Superior temporal gyrus (tissue), 1 donor: ENCODE data around the gene CECR2.
"Not testable (repeated sequence)": the region's sequence is repeated elsewhere in the genome, so short reads cannot be mapped to it uniquely, and the experiment has no call there.

Experiments used
- DNase-seq: peaks from one replicate; pipeline ENCODE4 v3.0.0-alpha.2; 2016; ENCODE audit errors: extremely low spot score

The CECR2 gene

DNA sequence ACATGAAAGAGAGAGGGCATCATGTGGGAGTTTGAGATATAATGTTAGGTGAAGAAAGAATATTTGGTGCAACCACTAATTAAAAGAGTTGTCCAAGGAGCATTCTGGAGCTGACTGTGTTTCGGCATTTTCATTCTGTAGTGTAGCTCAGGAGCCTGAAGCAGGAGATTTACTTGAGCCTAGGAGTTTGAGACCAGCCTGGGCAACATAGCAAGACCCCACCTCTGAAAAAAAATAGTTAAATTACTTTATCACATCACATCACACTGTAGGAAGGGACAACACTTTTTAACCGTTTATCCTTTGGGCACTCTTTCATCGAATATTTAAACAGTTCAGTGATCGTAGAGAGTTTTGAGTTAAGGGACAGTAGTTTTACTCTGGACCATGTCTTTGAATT lies 143.7 kb downstream of the CECR2 start:
- no peak for DNase-seq

DNA sequence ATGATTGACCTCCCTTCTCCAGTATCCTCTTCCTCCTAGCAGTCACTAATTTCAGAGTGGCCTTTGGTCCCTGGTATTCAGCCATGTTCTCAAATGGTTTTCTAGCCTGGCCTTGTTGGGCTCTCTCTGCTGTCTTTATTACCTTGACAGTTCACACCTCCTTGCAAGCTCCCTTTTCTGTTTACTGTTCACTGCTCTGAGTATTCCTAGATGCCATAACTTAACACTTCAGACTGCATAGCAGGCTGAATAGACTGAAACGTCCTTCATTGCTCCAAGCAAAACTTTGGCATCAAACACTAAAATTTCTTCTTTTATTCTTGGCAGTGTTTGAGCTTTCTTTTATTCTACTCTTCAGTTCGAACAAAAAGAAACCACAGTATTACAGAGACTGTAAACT lies 144.4 kb downstream of the CECR2 start:
- no peak for DNase-seq

DNA sequence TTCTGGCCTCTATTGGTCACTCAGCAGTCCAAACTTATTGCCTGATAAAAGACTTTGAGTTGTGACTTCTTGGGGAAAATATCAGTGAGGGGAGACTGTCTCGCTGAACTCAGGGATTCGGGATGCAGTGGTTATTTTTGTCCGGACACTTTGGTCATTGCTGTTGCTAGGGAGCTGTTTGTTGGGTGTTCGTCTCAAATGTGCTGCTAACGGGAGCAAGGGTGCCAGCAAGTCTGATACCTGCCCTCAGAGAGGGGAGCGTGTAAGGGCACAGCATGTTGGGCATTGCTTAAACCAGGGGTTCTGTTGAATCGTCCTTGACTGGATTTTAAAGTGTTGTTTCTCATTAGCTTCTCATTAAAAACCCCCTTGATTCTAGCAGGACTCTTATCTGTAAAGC lies 144.8 kb downstream of the CECR2 start:
- no peak for DNase-seq

DNA sequence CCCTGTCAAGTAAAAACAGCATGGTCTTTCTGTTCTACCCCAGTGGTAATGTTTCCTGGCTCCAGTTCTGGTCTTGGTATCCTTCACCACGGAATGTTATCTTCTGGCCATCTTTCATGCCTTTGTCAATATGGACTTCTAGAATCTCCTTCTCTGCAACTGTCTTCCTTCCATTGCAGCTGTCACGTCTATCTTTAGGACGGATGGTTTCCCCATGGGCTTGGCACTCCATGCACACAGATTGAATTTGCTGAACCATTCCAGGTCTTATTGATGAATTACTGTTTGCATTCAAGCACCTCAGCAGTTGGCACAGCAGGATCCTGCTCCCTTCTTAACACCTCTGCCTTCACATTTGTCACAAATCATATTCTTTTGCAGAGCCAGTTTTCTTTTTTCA lies 149.1 kb downstream of the CECR2 start:
- DNase-seq: no peak

DNA sequence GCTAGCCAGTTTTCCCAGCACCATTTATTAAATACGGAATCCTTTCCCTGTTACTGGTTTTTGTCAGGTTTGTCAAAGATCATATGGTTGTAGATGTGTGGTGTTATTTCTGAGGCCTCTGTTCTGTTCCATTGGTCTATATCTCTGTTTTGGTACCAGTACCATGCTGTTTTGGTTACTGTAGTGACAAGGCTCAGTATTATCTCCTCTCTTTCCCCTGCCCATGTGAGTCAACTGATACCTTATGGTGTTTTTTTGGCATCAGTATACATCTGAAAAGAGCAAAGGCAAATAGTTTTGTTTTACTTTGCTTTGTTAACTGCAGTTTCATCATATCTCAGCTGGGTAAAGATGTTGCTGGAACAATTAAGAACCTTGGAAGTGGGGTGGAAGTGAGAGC lies 152.7 kb downstream of the CECR2 start:
- not testable (repeated sequence) for DNase-seq

- DNase-seq: no peak
Measured at GRCh38 chr22:17523925-17524324, 154.7 kb downstream of the CECR2 start.

DNA sequence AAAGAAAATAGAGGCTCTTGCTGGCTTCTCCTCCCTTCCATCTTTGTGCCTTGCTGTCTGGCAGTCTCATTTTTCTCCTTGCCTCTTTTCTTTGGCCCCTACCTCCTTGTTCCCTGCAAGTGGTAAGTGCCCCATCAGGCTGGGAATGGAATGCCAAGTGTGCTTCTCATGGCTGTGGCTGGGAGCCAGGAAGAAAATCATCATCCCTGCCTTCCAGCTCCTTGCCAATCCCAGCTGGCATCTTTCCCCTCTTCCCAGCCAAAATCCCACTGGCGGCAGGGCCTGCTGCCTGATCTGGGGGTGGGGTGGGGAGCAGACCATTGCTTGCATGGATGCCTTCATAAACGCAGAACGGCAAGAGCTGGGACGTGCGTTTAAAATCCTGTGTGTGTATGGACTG lies 167.0 kb downstream of the CECR2 start:
- DNase-seq: peak; percentile 58

DNA sequence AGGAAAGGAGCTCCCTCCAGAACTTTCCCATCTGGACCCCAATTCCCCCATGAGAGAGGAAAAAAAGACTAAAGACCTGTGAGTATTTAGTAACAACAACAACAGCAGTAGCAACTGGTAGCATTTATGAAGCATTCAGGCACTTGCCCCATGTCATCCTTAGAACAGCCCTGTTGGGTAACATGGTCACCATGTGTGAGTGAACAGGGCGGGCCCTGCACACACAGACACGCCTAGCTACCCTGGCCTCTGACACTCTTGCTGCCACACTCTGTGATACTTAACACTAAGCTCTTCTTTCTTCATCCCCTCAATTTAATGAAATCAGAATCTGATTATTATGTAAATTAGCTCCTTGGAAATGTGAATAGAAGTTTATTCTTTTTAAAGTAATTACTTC lies 167.9 kb downstream of the CECR2 start:
- DNase-seq: no peak

- DNase-seq: no peak
Measured at GRCh38 chr22:17540481-17540880, 171.2 kb downstream of the CECR2 start.

DNA sequence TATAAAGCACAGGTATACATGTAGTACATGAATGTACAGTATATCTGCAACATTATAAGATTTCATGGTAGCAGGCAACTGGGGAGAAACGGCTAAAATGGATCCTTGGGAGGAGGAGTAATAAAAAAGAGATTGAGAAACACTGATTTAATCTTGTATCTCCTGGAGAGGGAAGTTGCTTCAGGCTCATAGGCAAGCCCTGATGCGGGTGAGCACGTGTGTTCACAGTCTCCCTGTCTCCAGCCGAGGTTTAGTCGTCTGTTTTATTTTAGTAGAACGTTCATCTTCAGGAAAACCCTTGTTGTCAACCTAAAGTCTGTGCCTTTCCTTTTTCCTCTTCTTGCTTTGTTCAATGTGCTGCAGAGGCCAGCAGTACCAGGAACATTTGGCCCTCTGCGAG lies 172.2 kb downstream of the CECR2 start:
- DNase-seq: no peak

- no peak for DNase-seq
Measured at GRCh38 chr22:17542452-17542851, 173.2 kb downstream of the CECR2 start.

DNA sequence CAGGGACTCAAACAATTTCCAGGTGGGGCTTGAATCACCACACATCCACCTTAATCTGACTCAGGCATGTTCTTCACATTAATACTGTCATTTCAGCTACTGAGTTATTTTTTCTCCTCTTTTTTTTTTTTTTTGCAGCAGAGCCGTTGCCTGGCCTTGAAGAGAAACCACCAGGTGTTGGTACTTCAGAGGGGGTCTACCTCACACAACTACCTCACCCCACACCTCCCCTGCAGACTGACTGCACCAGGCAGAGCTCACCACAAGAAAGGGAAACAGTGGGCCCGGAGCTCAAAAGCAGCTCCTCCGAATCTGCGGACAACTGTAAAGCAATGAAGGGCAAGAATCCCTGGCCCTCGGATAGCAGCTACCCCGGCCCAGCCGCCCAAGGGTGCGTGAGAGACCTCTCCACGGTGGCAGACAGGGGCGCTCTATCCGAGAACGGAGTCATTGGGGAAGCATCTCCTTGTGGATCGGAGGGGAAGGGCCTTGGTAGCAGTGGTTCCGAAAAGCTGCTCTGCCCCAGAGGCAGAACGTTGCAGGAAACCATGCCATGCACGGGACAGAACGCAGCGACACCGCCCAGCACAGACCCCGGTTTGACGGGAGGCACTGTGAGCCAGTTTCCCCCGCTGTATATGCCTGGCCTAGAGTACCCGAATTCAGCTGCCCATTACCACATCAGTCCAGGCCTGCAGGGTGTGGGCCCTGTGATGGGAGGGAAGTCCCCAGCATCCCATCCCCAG lies 178.9 kb downstream of the CECR2 start:
- DNase-seq: no peak

GRCh38 chr22:17548756-17549035 lies 179.4 kb downstream of the CECR2 start:
- no peak for DNase-seq

- DNase-seq: no peak
Measured at GRCh38 chr22:17549183-17549582, 179.9 kb downstream of the CECR2 start.

GRCh38 chr22:17549655-17550054 lies 180.4 kb downstream of the CECR2 start:
- no peak for DNase-seq

GRCh38 chr22:17552737-17553136 lies 183.5 kb downstream of the CECR2 start:
- DNase-seq: no peak

DNA sequence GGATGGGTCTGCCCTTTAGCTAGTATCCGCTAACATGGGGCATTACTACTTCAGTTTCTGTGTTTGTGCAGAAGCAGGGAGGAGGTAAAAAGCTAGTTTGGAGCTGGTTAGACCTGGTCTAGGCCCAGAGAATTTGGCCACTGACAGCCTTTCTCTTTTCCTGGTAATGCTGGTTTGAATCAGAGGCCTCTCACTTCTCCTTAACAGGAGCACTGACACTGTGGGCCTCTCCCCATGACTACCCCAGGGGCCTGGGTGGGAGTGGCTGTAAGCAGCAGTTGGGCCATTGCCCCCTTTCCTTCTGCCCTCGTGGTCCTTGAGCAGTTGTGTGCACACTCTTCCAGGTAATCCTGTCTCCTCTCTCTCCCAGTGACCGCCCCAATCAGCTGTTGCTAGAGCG lies 185.6 kb downstream of the CECR2 start:
- DNase-seq: no peak

GRCh38 chr22:17559188-17559587 lies 189.9 kb downstream of the CECR2 start:
- no peak for DNase-seq

GRCh38 chr22:17562906-17563870 lies 193.9 kb downstream of the CECR2 start, which contains the start of gene SLC25A18:
Gene SLC25A18, plus strand, starts transcription at chr22:17563498. Its CDS starts 16,447 bp downstream, at chr22:17579945.
- peak; percentile 86 for DNase-seq

- DNase-seq: peak; percentile 86
Measured at GRCh38 chr22:17563936-17564391, 194.7 kb downstream of the CECR2 start.

DNA sequence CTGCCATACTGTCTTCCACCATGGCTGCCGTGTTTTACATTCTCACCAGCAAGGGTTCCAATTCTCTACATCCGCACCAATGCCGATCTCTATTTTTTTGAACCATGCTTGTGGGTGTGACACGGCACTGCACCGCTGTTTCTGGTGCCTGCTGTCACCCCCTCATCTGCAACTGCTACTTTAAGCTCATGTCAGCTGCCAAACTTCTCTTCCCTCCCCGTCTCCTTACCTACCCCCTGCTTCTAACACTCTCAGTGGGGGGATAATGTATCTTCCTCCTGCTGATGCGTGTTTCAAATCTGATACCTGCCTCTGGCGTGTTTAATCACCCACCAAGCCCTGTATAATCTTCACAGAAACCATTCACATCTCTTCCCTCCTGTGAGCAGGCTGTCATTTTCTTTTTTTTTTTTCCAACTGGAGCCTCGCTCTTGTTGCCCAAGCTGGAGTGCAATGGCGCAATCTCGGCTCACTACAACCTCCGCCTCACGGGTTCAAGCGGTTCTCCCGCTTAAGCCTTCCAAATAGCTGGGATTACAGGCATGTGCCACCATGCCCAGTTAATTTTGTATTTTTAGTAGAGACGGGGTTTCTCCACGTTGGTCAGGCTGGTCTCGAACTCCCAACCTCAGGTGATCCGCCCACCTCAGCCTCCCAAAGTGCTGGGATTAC lies 196.9 kb downstream of the CECR2 start:
- DNase-seq: peak; percentile 15

DNA sequence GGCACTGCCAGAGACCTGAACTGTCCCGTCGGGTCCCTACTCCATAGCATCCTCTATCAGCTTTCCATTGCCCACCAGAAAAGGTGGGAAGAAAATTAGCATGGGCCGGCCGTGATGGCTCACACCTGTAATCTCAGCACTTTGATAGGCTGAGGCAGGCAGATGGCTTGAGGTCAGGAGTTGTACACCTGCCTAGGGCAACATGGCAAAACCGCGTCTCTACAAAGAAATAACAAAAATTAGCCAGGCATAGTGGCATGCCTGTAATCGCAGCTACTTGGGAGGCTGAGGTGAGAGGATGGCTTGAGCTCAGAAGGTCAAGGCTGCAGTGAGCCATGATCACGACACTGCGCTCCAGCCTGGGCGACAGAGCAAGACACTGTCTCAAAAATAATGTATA lies 197.5 kb downstream of the CECR2 start:
- no peak for DNase-seq
